OCI-M2 (cell line): ENCODE results near the gene PLCH2.

Experiments
- DNase-seq: peaks from one replicate; lab custom pipeline; 2025; ENCODE audit not compliant: unreplicated experiment; lab: John Stamatoyannopoulos, UW

PLCH2 gene

GRCh38 chr1:2526824-2527555, 50.9 kb downstream of the PLCH2 start:
- no peak for DNase-seq

- DNase-seq = no peak
Observed at GRCh38 chr1:2527556-2527860, 51.4 kb downstream of the PLCH2 start.

- no peak for DNase-seq
Observed at GRCh38 chr1:2528016-2528415, 51.9 kb downstream of the PLCH2 start.

DNA sequence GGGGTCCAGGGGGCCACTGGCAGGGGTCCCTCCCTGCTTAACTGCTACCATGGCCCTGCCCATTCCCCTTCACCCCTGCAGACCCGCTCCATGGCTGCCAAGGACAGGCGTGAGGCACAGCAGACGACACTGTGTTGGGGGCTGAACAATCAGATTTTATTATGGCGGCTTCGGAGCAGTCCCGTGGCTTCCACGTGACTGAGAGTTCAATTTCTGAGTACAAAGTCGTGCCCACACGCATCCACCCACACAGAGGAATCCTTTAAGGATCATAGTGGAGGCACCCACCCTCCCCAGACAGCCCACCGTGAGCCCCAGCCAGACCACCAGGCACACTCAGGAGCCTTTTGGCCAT, 52.5 kb downstream of the PLCH2 start:
- DNase-seq = no peak

DNA sequence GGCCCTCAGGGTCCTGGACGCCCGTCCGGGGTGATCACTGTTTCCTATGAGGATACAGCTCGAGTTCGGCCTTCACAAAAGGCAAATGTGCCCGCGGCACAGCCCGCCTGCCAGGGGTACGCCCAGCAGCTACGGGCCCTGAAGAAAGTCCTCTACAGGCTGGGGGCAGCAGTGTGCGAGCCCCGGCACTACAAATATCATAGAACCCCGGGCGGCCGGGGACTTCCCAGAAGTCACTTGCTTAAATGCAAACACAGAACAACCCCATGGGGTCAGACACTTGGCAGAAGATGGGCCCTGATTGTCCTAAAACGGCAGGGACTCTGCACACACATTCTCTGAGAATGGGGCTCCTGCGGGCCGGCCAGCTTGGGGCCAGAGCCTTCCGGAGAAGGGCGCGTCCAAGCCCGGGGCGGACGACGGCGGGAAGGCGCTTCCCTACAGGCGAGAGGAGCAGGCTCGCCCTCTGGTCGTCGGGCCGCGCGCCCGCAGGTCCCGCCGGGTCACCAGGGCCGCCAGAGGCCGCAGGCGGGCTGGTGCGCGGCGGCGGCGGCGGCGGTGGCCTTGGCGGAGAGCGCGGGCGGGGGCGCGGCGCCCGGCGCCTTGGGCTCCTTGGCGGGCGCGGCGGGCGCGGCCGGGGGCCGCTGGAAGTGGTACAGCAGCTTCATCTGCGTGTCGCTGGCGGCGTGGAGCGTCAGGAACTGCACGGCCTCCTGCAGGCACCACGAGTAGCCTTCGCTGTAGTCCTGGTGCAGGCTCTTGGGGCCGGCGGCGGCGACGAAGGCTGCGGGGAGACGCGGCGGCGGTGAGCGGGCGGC, 53.1 kb downstream of the PLCH2 start:
- DNase-seq = no peak

DNA sequence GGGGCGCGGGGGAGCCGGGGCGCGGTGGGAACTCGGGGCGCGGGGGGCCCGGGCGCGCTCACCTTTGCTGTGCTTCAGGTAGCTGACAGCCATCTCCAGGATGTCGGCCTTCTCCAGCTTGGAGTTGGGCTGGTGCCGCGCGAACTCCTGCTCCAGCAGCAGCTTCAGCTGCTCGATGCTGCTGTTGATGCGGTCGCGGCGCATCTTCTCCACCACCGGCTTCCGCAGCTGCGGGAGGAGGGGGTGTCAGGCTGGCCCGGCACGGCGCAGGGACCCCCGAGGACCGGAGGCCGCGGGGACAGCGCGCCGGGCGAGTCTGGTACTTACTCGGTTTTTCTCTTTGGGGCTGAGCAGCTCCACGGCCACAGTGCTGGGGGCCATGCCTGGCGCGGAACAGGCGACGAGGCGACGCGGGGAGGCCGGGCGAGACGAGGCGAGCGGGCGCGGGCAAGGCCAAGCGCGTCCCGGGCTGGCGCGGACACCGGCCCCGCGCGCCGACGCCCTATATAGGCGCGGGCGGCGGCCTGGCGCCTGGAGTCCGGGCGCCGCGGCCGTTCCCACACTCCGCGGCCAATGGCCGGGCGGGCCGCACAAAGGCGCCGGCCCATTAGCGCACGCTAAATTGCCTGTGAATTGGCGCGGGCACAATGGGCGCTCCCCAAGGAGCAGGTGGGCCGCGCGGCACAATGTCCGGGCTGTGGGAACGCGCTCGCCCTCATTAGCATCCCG, 53.9 kb downstream of the PLCH2 start, which contains the start of gene HES5:
TSS of gene HES5 (minus strand) at position 480 of the 729 bp plus-strand sequence. CDS start at position 381, 99 bp downstream.
- no peak for DNase-seq

GRCh38 chr1:2530513-2531361, 54.6 kb downstream of the PLCH2 start:
- no peak for DNase-seq

DNA sequence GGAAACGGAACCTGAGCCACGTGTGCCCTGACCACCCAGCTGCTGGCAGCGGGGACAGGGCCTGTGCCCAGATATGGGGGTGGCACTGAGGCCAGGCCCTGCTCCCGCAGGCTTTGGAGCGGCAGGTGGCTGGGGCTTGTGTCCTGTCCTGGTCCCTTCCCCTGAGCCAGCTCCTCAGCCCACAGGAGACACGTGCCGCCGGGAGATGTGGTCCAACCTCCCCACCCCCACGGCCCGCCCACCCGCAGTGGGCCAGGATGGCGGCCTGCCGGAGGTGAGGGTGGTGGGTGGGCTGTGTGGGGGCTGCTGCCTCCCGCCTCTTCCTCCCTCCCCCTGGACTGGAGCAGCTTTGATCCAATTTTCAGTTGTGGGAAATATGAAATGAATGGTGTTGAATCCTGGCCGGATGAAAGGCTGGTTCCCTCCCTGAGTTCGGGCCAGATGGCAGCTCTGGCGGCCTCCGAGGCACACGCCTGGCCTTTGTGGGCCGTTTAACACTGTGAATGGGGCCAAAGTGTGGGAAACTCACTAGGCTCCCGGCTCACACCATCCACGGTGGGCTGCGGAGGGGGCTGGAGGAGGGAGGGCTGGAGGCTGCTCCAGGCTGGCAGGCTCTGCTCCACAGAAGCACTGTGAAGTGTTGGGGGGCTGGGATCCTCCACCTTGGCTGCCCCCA, 56.5 kb downstream of the PLCH2 start:
- no peak for DNase-seq

GRCh38 chr1:2533365-2533764, 57.3 kb downstream of the PLCH2 start:
- no peak for DNase-seq

DNA sequence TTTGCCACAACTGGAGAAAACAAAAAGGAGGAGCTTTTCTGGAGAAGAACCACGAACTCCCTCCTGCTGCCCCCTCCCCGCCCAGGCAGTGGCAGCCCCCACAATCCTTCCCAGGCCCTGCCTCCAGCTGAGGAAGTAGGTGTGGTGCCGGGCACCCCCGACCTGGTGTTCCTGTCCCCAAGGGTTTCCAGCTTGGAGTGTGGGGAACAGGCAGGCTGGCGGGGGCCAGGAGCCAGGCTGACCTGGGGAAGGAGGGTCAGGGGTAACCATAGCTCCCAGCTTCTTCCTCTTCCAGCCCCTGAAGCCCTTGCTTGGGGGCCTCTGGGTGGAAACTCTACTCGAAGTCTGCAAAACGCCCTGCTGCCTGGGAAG, 58.2 kb downstream of the PLCH2 start:
- DNase-seq = no peak

GRCh38 chr1:2534687-2535441, 58.8 kb downstream of the PLCH2 start:
- DNase-seq = no peak

GRCh38 chr1:2535455-2535854, 59.4 kb downstream of the PLCH2 start:
- DNase-seq = no peak

DNA sequence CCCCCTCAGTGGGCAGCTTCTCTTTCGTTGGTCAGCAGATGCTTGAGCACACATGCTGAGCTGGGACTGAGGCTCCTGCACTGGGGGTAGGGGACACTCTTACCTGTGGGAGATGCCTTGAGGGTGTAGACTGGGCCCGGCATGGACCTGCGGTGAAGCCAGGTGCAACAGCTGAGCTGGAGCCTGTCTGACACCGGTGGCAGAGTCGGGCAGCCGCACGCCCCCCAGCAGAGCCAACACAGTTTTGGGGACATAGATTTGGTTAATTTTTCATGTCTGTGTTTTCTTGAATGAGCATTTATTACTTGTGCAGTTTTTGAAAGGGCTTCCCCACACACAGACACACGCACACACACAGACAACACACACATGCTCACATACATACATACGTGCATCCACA, 59.9 kb downstream of the PLCH2 start:
- DNase-seq = no peak

DNA sequence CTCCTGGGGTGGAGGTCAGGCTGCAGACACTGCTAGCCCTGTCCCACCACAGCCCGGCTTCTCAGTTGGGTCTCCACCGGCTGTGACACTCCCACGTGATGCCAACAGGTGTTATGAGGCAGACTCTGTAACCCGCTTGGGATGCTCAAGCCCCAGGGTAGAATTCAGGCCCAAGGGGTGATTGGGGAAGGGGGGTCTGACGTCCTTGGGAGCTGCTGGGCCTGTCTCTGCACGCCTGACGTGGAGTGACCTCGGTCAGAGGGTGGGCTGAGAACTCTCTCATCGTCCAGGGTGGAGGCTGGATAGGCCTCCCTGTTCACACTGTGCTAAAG, 61.7 kb downstream of the PLCH2 start:
- no peak for DNase-seq

DNA sequence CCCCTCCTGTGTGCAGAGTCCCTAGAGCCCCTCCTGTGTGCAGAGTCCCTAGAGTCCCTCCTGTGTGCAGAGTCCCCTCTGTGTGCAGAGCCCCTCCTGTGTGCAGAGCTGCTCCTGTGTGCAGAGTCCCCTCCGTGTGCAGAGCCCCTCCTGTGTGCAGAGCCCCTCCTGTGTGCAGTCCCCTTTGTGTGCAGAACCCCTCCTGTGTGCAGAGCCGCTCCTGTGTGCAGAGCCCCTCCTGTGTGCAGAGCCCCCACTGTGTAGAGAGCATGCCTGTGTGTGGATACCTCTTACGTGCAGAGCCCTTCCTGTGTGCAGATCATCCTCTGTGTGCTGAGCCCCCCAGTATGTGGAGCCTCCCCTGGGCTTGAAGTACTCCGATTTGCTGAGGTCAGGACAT, 62.3 kb downstream of the PLCH2 start:
- DNase-seq = no peak

DNA sequence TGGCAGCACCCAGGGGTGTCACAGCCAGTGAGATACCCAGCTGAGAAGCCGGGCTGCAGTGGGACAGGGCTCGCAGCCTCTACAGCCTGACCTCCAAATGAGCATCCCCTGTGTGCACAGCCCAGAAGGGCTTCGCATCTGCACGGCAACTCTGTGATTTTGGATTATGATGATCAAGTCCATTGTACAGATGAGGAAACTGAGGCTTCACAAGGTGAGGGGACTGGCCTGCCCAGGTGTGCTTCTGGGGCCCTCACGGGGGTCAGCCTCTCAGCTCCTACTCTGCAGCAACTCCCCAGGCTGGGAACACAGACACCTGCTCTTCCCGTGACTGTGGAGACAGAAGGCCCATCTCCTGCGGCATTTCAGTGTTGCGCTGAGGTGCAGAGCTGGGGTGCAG, 62.8 kb downstream of the PLCH2 start:
- DNase-seq = no peak

- DNase-seq = no peak
Observed at GRCh38 chr1:2539312-2539907, 63.3 kb downstream of the PLCH2 start.

- no peak for DNase-seq
Observed at GRCh38 chr1:2540816-2541492, 64.9 kb downstream of the PLCH2 start.

DNA sequence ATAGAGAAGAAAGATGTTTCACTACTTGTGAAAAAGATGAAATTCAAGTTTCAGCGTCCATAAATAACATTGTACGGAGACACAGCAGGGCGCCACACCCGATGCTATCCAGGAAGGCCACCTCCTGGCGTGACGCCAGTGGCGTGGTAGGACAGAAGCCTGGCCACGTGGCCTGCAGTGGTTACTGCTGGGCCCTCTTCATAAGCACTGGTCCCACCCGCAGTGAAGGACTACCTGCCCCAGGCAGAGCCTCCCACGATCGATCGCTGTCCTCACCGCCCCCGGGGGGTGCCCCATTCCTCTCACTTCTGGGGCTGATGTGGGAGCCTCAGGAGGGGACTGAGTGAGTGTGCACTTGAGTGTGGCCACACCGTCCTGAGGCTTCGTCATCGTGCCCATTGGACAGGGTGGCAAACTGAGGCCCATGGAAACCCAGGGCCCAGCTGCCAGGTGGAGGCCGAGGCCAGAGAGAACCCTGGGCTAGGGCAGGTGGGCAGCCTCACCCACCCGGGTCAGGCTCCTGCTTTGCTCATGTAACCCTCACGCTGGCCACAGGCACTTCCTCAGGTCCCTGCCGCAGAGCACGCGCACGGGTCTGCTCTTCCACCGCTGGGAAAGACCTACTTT, 65.6 kb downstream of the PLCH2 start:
- no peak for DNase-seq
